Right cardiac atrium (tissue), 5 donors: ENCODE data around the gene SFMBT1. TPM values are rescaled to one million over a fixed set of nuclear protein-coding genes. Genes with fewer than 3 reads are reported as not detected.
"Not testable (repeated sequence)": the region's sequence is repeated elsewhere in the genome, so short reads cannot be mapped to it uniquely, and the experiment has no call there.

Source experiments
- ATAC-seq, 2 donors: fragments of 200-7000 bp; cut with Tn5 transposase; one replicate each; pipeline versions ENCODE4 v1.8.0 to v1.9.1; 2020; ENCODE audit warnings: moderate library complexity in 2 of 2, mild to moderate bottlenecking in 1 of 2
- DNase-seq, 3 donors: peaks; one replicate each; pipeline ENCODE4 v3.0.0-alpha.2; 2020
- H3K27ac ChIP-seq: one replicate; pipeline ENCODE4 v1.5.1; 2013; ENCODE audit warnings: mild to moderate bottlenecking, low read length, control low read depth, moderate library complexity
- H3K27me3 ChIP-seq: one replicate; pipeline ENCODE4 v1.6.1; 2013; ENCODE audit not compliant: control insufficient read depth, insufficient read depth
- H3K4me1 ChIP-seq: one replicate; pipeline ENCODE4 v1.6.1; 2013; ENCODE audit warnings: low read length; ENCODE audit not compliant: control insufficient read depth, insufficient read depth
- H3K4me3 ChIP-seq: one replicate; pipeline ENCODE4 v1.5.1; 2013; ENCODE audit warnings: low read length, control low read depth
- H3K9me3 ChIP-seq: one replicate; pipeline ENCODE4 v1.6.1; 2013; ENCODE audit warnings: low read length; ENCODE audit not compliant: control insufficient read depth
- WGBS: extraction: QIAGEN DNeasy Blood & Tissue Kit; methylation state at CpG from one replicate; pipeline ENCODE4 v1.1.7; 2013; 5-methylcytosine and 5-hydroxymethylcytosine counted together
- intact Hi-C, 4 donors: fragments of 100-400 bp; cut with DNase I; formaldehyde crosslinking; loops; one replicate each; pipeline versions ENCODE4 v1.11.0 to v1.14.0; 2022 to 2023
- polyA plus RNA-seq: library from polyadenylated mRNA; stranded (reverse); fragments of 200-250 nt; gene quantifications from one replicate; pipeline ENCODE4 v1.2.3, GENCODE V29; 2013
- total RNA-seq, 4 donors: library from RNA; stranded (reverse); fragmentation: NEBNext Ultra II Directional; extraction: Animal tissue kit (Norgen Biotek cat#: 25700); gene quantifications; one replicate each; pipeline ENCODE4 v1.2.1, GENCODE V29; 2021
- donor health status: healthy with polysubstance abuse.
- donor health status: DM: no; HTN: yes; CAD: no.
- donor health status: DM: no; HTN: no; CAD: no.
- donor health status: DM: no; HTN: yes; CAD: no; lungs with severe emphysema.
- donor health status: DM: yes; HTN: yes; CAD: no.

Gene SFMBT1
- total and polyA plus RNA-seq, 5 donors, result 3.8 to 19.3 (median 15.1) TPM

GRCh38 chr3:53073553-53074365 is 27.9 kb upstream of the SFMBT1 start:
- 72% methylated on average over 17 of the region's 17 CpGs for WGBS
- peak in 1 of 2 donors; percentile 5 for ATAC-seq
- intact Hi-C loops, result loop anchor here in 3 of 4 donors (5.0 to 10.0 kb wide), 4 partner anchors 129 to 329 kb away; no protein-coding TSS in a partner anchor
- H3K4me3 ChIP-seq, result peak overlapping the region; percentile 73
- DNase-seq, result no peak
- H3K9me3 ChIP-seq, result no peaks in the 10 kb centered on the region
- H3K4me1 ChIP-seq, result peaks cover 4% of the 10 kb centered on the region
- no peak overlapping the region for H3K27ac ChIP-seq
- H3K27me3 ChIP-seq, result no peaks in the 10 kb centered on the region

GRCh38 chr3:53072653-53073552 is 27.0 kb upstream of the SFMBT1 start:
- Histone ChIP-seq H3K9me3 (no peaks in the 10 kb centered on the region), H3K27ac (peak overlapping the region; percentile 34), H3K4me3 (peak overlapping the region; percentile 73), H3K27me3 (no peaks in the 10 kb centered on the region), H3K4me1 (peaks cover 4% of the 10 kb centered on the region)
- ATAC-seq (peak; percentile 94), DNase-seq (peak; percentile 83 to 95 (median 94))
- WGBS, result 2% methylated on average over 32 of the region's 32 CpGs
- intact Hi-C loops, result loop anchor here in 3 of 4 donors (5.0 to 10.0 kb wide), 4 partner anchors 128 to 328 kb away; no protein-coding TSS in a partner anchor

GRCh38 chr3:53071882-53072431 is 26.1 kb upstream of the SFMBT1 start:
- ATAC-seq (no peak), DNase-seq (no peak)
- Histone ChIP-seq H3K27me3 (no peaks in the 10 kb centered on the region), H3K27ac (no peak overlapping the region), H3K4me3 (no peak overlapping the region), H3K9me3 (no peaks in the 10 kb centered on the region), H3K4me1 (peaks cover 4% of the 10 kb centered on the region)
- WGBS, result 69% methylated on average over 11 of the region's 11 CpGs
- intact Hi-C loops, result loop anchor here in 3 of 4 donors (5.0 to 10.0 kb wide), 4 partner anchors 127 to 327 kb away; no protein-coding TSS in a partner anchor

GRCh38 chr3:53069422-53070068 is 23.7 kb upstream of the SFMBT1 start:
- peak in 1 of 3 donors; percentile 19 for DNase-seq
- 62% methylated on average over 4 of the region's 4 CpGs for WGBS
- intact Hi-C loops, result loop anchor here in 3 of 4 donors (5.0 to 10.0 kb wide), 4 partner anchors 125 to 325 kb away; no protein-coding TSS in a partner anchor
- Histone ChIP-seq H3K27me3 (no peaks in the 10 kb centered on the region), H3K9me3 (no peaks in the 10 kb centered on the region), H3K4me3 (no peak overlapping the region), H3K4me1 (peaks cover 4% of the 10 kb centered on the region), H3K27ac (no peak overlapping the region)
- no peak for ATAC-seq

GRCh38 chr3:53068176-53068575 is 22.3 kb upstream of the SFMBT1 start:
- H3K4me3 ChIP-seq, result no peak overlapping the region
- no peaks in the 10 kb centered on the region for H3K9me3 ChIP-seq
- DNase-seq, result peak in 1 of 3 donors; percentile 12
- no peak for ATAC-seq
- no peak overlapping the region for H3K27ac ChIP-seq
- intact Hi-C loops, result no loop called here
- 90% methylated on average over 3 of the region's 3 CpGs for WGBS
- peaks cover 4% of the 10 kb centered on the region for H3K4me1 ChIP-seq
- H3K27me3 ChIP-seq, result no peaks in the 10 kb centered on the region

- WGBS, result 77% methylated on average over 3 of the region's 3 CpGs
- H3K9me3 ChIP-seq, result no peaks in the 10 kb centered on the region
- ATAC-seq (no peak), DNase-seq (no peak)
- H3K27ac ChIP-seq, result no peak overlapping the region
- no peak overlapping the region for H3K4me3 ChIP-seq
- H3K27me3 ChIP-seq, result no peaks in the 10 kb centered on the region
- H3K4me1 ChIP-seq, result peaks cover 4% of the 10 kb centered on the region
- intact Hi-C loops, result no loop called here
Measured at GRCh38 chr3:53067567-53067966, 21.7 kb upstream of the SFMBT1 start.

- Histone ChIP-seq H3K4me1 (no peaks in the 10 kb centered on the region), H3K9me3 (no peaks in the 10 kb centered on the region), H3K27ac (no peak overlapping the region), H3K27me3 (no peaks in the 10 kb centered on the region), H3K4me3 (no peak overlapping the region)
- 88% methylated on average over 7 of the region's 7 CpGs for WGBS
- ATAC-seq, result no peak
- DNase-seq, result peak in 1 of 3 donors; percentile 37
- intact Hi-C loops, result no loop called here
Measured at GRCh38 chr3:53065841-53066480, 20.1 kb upstream of the SFMBT1 start.

GRCh38 chr3:53062905-53063304 is 17.0 kb upstream of the SFMBT1 start:
- no peak overlapping the region for H3K27ac ChIP-seq
- no peaks in the 10 kb centered on the region for H3K27me3 ChIP-seq
- ATAC-seq (no peak), DNase-seq (peak in 1 of 3 donors; percentile 10)
- H3K9me3 ChIP-seq, result no peaks in the 10 kb centered on the region
- 96% methylated on average over 2 of the region's 2 CpGs for WGBS
- intact Hi-C loops, result no loop called here
- H3K4me3 ChIP-seq, result no peak overlapping the region
- H3K4me1 ChIP-seq, result no peaks in the 10 kb centered on the region

GRCh38 chr3:53056442-53056841 is 10.6 kb upstream of the SFMBT1 start:
- ATAC-seq (no peak), DNase-seq (no peak)
- 84% methylated on average over 2 of the region's 2 CpGs for WGBS
- no peaks in the 10 kb centered on the region for H3K9me3 ChIP-seq
- H3K27me3 ChIP-seq, result no peaks in the 10 kb centered on the region
- intact Hi-C loops, result no loop called here
- H3K4me1 ChIP-seq, result no peaks in the 10 kb centered on the region
- H3K4me3 ChIP-seq, result no peak overlapping the region
- H3K27ac ChIP-seq, result no peak overlapping the region

- DNase-seq, H3K4me1 ChIP-seq, H3K27me3 ChIP-seq, intact Hi-C loops, H3K27ac ChIP-seq, H3K9me3 ChIP-seq, ATAC-seq, H3K4me3 ChIP-seq: not testable (repeated sequence)
- 79% methylated on average over 7 of the region's 7 CpGs for WGBS
Measured at GRCh38 chr3:53054233-53054632, 8.4 kb upstream of the SFMBT1 start.
